Measurements from ENCODE around the gene TSFM.
"Not testable (repeated sequence)": the region's sequence is repeated elsewhere in the genome, so short reads cannot be mapped to it uniquely, and the experiment has no call there.

Gene TSFM

DNA sequence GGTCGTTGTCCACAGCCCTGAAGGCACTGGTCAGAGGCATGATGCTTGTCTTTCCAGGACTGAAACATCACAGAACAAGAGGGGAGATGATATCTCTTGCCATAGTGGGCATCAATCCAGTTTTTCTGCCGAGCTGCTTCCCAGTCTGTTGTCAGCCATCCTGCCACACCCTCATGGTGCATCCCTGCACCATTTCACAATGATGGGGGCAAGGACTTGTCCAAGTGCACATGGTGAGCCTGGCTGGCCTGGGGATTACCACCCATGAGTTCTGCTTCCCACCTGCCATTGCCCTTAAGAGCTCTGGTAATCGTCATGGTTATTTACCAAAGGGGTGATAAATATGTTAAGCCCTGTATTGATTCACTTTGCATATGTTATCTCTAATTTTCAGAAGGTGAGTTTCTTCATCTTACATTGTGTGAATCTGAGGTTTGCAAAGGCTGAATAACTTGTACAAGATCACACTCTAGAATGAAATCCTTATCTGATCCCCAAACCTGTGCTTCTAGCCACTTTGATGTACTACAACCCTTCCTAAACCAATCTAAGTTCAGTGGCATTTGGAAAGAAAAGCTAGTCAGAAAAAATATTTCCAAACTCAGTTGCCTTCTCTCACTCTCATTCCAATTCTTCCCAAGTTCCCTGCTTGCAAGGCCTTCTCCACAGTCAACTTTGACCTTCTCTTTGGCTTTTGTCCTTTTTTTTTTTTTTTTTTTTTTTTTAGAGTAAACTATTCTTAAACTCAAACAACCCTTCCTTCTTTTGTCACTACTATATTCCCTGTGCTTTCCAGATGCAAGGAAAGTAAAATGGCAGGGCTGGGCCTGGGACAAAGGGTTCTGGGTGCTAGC lies 33.6 kb downstream of the TSFM start:
- TF ChIP-seq ZNF274 (IDR thresholded peaks at IDR 0.05; ENCODE audit: low read depth, low read length) = no peak
- no peak overlapping the region for H3K4me3 ChIP-seq (ENCODE audit: low read length)

DNA sequence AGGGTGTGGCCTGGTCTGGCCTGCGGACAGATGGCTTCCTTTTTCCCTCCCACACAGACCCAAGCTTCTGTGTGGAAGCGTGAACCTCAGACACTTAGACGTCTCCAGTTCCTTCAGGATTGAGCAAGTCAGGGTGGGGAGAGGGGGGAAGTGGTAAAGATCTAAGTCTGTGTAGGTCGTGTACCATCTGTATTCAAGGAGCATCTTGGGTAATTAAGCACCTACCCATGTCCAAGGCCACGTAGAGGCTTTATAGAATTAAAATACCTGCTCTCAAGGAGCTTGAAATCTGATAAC lies 34.2 kb downstream of the TSFM start:
- TF ChIP-seq ZNF274 (IDR thresholded peaks at IDR 0.05; ENCODE audit: low read depth, low read length) = no peak
- H3K4me3 ChIP-seq (ENCODE audit: low read length) = no peak overlapping the region

DNA sequence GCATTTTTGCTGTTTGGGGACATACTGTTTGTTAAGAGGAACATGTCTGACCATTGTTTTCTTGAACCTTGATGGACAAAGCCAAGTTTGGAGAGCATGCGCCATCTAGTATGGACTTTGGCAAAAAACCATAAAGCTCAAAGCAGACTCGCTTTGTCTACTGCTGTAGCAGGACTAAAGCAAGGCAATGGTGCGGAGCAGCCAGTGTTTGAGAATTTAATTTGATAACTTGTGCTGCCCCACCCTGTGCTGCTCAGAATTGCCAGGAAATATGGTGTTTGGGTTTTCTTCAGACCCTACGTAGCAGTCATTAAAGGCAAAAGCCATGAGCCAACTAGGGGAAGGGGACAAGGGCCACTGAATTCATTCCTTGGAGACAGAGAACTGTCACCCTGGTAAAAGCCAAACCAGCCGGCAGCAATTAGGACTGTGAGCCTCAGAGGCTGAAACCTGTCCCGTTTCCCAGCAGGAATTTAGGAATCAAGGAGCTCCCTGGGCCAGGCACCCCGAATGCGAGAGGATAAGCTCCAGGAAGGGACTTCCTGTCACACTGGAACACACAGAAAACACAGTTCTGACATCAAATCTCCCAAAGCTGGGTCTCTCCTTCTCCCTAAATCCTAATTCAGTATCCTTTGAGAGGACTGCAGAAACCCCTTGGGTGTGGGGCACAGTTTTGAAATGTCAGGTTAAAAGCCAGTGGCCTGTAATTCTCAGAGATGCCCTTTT lies 34.8 kb downstream of the TSFM start:
- no peak for TF ChIP-seq ZNF274 (IDR thresholded peaks at IDR 0.05; ENCODE audit: low read depth, low read length)
- H3K4me3 ChIP-seq (ENCODE audit: low read length) = no peak overlapping the region

DNA sequence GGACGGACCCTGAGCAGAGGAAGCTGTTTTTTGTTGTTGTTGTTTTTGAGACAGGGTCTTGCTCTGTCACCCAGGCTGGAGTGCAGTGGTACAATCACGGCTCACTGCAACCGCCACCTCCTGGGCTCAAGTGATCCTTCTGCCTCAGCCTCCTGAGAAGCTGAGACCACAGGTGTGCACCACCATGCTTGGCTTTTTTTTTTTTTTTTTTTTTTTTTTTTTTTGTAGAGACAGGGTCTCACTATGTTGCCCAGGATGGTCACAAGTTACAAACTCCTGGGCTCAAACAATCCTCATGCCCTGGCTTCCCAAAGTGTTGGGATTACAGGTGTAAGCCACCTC lies 35.4 kb downstream of the TSFM start:
- H3K4me3 ChIP-seq (ENCODE audit: low read length) = not testable (repeated sequence)

DNA sequence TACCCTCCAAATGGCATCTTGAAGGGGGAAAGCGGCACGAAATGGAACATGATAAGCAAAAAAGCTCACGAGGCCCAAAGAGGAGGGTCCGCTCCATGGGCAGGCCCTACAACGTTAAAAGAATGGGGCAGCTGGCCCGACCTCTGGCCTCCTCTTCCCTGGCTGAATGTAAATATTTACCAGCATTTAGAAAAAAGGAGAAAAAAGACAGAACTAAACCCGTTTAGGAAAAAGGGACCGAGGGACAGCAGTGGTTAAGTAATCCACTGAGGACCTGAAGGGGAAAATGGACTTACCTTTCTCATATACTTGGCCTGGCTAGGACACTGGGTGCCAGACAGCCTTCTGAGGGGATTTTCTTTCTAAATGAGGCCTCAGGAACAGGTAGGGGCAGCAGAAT lies 37.5 kb downstream of the TSFM start:
- not testable (repeated sequence) for H3K4me3 ChIP-seq (ENCODE audit: low read length)

DNA sequence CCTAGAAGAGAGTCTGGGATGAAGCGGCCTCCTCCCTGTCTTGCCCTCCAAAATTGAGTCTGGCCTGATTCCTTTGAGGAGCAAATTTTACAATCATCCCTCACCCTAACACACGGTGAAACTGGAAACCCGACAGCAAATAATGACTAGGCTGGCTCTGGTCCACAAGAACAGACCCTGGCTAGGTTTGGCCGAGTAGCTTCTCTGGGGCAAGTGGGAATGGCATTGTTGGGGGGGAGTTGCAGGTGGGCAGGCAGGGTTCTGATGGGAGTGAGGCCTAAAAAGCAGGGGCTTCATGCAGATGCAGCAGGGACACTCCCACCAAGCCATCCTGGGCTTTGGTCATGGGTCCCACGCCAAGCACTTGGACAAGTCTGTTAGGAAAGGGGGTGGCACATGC lies 38.4 kb downstream of the TSFM start:
- H3K4me3 ChIP-seq (ENCODE audit: low read length) = not testable (repeated sequence)

DNA sequence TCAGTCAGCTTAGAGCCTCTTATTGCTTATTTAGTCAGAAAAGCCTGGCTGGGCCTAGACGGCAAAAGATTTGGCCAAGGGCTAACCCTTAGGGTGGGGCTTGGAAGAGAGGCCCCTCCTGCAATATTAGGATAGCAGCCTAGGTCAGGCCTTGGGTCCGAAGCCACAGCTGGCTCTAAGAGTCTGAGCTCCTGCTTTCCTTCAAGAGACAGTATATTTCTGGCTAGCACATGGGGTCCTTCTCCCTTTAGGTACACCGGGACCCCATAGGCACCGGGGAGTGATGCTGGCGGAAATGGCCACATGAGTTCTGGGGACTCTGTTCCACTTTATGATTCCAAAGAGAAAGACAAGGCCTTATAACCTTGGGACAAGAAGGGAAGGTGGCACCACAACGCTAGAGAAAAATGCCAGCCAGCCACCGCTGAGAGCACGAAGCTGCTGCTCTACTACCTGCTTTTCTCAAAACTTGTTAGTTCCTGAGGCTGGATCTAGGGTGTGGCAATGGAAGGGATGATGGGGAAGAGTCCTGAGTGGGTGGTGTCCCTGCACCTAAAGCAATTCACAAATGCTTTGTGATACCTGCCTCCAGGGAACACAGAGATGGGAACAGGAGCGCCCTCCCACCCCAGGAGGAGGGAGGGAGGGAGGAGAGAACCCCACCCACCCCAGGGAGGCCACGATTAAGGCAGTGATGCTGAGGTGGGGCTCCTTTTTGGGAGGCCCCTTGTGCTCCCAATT lies 39.1 kb downstream of the TSFM start:
- no peak overlapping the region for H3K4me3 ChIP-seq (ENCODE audit: low read length)
- TF ChIP-seq ZNF274 (IDR thresholded peaks at IDR 0.05; ENCODE audit: low read depth, low read length) = no peak

DNA sequence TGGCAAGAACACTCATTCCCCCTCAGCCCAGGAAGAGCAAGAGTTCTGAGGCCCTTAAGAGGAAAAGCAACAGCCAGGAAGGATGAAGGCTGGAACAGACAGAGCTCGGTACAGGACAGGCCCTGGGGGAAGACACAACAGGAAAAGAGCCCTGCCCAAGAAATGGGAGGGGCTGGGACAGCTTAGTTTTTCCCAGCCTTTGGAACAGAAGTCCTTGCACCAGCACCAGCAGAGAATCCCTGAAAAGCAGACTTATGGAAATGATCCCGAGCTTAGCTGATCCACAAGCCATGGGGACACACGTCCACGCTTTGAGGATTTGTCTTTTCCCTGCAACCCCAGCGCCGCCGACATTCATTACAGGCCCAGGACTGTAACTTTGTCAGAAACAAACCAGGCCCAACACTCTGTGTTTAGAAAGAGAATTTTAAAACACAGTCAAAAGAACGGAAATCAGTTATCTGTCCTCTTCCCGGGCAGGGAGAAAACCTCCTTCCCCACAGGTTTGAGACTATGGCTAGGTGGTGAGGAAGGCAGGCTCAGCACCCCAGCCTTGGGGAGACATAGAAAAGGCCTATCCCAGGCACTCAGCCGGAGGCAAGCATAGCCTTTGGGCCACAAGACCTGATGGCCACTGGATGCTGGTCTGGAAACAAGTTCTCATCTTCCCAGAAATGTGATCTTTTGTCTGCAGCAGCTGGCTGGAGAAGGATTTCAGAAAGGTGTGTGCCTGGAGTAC lies 40.0 kb downstream of the TSFM start:
- TF ChIP-seq ZNF274 (IDR thresholded peaks at IDR 0.05; ENCODE audit: low read depth, low read length) = no peak
- no peak overlapping the region for H3K4me3 ChIP-seq (ENCODE audit: low read length)

DNA sequence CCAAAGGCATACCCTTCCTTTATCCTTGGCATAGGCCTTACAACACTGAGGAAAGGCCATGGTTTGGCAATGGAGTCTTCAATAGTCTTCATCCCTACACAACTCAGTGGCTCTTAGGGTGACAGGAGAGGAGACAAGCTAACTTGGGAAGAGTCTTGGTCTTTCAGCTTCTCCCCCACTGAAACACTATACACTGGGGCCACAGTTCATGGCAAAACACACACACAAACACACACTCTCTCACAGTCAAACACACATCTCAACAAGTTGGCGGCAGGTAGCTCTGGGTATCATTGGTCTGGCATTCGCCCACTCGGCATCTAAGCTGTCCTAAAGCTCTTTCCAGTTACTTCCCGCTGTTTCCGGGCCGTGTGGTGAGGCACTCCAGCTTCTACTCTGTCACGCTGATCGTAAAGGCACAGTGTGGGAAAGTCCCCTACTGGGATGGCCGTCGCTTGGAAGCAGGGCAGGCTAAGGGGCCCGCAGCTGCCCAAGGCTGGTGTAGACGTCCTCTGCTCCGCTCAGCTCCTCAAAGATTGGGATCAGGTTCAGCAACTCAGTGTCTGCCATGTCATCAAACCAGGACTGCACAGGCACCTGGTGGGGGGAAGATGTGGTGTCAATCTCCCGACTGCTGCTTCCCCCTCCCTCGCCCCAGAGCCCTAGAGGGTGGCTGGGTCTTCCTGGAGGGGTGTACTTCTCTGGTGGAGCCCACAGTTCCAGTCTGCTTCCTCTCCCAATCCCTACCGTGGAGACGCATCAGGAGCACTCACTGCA lies 40.7 kb downstream of the TSFM start:
- TF ChIP-seq ZNF274 (IDR thresholded peaks at IDR 0.05; ENCODE audit: low read depth, low read length) = no peak
- H3K4me3 ChIP-seq (ENCODE audit: low read length) = no peak overlapping the region

DNA sequence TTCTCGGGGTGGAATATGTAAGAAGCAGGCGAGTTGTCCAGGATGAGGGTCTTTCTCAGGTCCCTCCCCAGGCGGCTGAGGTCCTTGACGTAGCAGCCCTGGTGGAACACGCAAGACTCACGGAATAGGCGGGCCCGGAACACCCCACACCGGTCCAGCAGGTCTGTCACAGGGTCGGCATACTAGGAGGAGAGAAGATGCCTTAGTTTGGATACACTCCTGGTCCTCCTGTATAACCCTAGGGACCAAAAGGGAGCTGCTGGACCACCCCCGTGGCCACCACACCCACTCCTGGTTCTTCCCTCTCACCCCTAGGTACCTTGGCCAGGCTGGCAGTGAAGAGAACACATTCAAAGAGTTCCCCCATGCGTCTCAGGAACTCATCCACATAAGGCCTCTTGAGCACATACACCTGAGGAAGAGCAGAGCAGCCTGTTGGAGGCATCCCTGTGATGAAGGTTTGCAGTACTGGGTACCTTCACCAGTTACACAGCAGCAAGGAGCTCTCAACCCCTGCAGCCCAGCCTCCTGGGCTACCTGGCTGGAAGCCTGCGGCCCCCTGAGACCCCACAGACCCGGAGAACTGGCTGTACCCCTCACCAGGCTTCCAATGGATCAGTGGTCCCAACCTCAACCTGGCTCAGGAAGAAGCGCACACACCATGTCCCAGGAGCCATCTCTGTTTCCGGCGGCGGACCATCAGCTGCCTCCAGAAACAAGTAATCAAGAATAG lies 41.5 kb downstream of the TSFM start:
- no peak overlapping the region for H3K4me3 ChIP-seq (ENCODE audit: low read length)
- TF ChIP-seq ZNF274 (IDR thresholded peaks at IDR 0.05; ENCODE audit: low read depth, low read length) = no peak

DNA sequence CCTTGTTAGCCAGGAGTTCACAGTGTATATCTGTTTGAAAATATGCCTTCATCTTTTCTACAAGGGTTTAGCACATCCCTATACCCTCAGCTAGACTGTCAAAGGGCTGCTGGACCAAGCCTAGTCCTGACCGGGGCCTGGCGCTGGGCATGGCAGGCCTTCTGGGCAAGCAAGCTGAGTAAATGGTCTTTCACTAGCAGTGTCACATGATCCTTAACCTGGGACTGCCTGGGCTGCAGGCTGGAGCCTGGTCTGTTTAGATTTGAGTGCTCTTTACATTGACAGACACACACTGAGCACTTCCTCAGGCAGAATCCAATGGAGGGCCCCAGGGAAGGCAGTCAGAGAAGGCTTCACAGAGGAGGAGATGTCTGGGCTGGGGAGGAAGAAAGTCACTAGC lies 42.9 kb downstream of the TSFM start:
- TF ChIP-seq ZNF274 (IDR thresholded peaks at IDR 0.05; ENCODE audit: low read depth, low read length) = no peak
- no peak overlapping the region for H3K4me3 ChIP-seq (ENCODE audit: low read length)

DNA sequence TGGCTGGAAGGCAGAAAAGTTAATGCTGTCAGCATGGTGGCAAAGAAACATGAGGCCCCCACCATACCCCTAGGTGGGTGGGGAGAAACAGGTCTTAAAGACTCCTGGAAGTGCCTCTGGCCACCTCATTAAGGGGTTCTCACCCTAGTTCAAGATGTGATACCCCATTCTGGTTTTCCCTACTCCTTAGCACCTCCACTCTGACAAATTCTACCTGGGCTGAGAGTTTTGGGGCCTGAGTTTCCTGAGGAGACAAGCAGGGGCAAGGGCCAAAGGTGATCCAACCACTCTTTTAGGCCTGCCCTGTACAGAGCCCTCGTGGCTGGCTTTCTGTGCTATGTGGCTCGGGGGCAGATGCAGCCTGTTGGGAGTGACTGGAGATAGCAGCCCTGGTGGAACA lies 43.8 kb downstream of the TSFM start:
- no peak overlapping the region for H3K4me3 ChIP-seq (ENCODE audit: low read length)
- no peak for TF ChIP-seq ZNF274 (IDR thresholded peaks at IDR 0.05; ENCODE audit: low read depth, low read length)

DNA sequence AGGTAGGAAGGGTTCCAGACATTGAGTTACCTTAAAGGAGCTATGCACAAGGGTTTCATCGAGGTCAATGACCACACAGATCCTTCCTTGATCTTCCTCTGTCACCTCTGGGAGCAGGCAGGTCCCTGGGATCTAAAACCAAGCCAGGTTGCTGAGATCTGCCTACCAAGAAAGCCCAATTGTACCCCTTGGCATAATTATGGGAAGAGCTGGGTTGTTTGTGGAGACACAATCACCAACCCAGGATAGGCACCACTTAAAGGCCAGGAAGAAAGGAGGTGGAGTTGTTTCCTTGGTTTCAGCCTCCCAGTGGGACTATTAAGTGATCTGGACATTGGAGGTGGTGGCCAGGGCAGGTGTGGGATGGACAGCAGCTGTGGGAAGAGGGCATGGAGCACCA lies 44.4 kb downstream of the TSFM start:
- TF ChIP-seq ZNF274 (IDR thresholded peaks at IDR 0.05; ENCODE audit: low read depth, low read length) = no peak
- no peak overlapping the region for H3K4me3 ChIP-seq (ENCODE audit: low read length)

Measured in GM08714 (cell line).